H9 (cell line): ENCODE measurements around the gene SIN3B. TPM values are rescaled to one million over a fixed set of nuclear protein-coding genes. Genes with fewer than 3 reads are reported as not detected.

Experiments used
- DNase-seq: peaks from one replicate; pipeline ENCODE4 v3.0.0-alpha.2; 2017
- H2AFZ ChIP-seq: one replicate; pipeline ENCODE4 v1.6.1; 2013; ENCODE audit warnings: mild to moderate bottlenecking, low read length, control low read depth, moderate library complexity
- H2AK5ac ChIP-seq: 2 replicates; pipeline ENCODE4 v1.6.1; 2013; ENCODE audit warnings: low read length, control low read depth, mixed read lengths; ENCODE audit not compliant: insufficient read length
- H2BK120ac ChIP-seq: one replicate; pipeline ENCODE4 v1.6.1; 2013; ENCODE audit warnings: low read depth, mild to moderate bottlenecking, low read length, control low read depth, inconsistent platforms; ENCODE audit not compliant: poor library complexity, severe bottlenecking
- H2BK12ac ChIP-seq: 2 replicates; pipeline ENCODE4 v1.6.1; 2013; ENCODE audit warnings: low read length, control low read depth, mixed read lengths, low read depth; ENCODE audit not compliant: insufficient read length
- H2BK15ac ChIP-seq: 2 replicates; pipeline ENCODE4 v1.6.1; 2013; ENCODE audit warnings: low read depth, low read length, control low read depth
- H2BK20ac ChIP-seq: one replicate; pipeline ENCODE4 v1.6.1; 2013; ENCODE audit warnings: low read depth, mild to moderate bottlenecking, low read length, control low read depth, inconsistent platforms; ENCODE audit not compliant: poor library complexity, severe bottlenecking
- H2BK5ac ChIP-seq: 2 replicates; pipeline ENCODE4 v1.6.1; 2013; ENCODE audit warnings: low read length, control low read depth, mixed read lengths; ENCODE audit not compliant: insufficient read length
- H3K14ac ChIP-seq: 2 replicates; pipeline ENCODE4 v1.6.1; 2013; ENCODE audit warnings: low read length, control low read depth; ENCODE audit not compliant: insufficient read depth
- H3K18ac ChIP-seq: 2 replicates; pipeline ENCODE4 v1.6.1; 2013; ENCODE audit warnings: low read depth, mild to moderate bottlenecking, mixed read lengths, low read length, control low read depth; ENCODE audit not compliant: insufficient read length
- H3K23ac ChIP-seq: 2 replicates; pipeline ENCODE4 v1.6.1; 2013; ENCODE audit warnings: low read length, control low read depth, mixed read lengths, low read depth; ENCODE audit not compliant: insufficient read length
- H3K23me2 ChIP-seq: 2 replicates; pipeline ENCODE4 v1.6.1; 2013; ENCODE audit warnings: low read depth, mild to moderate bottlenecking, mixed read lengths, low read length, control low read depth; ENCODE audit not compliant: insufficient read length, poor library complexity, severe bottlenecking
- H3K27ac ChIP-seq: 2 replicates; pipeline ENCODE4 v1.5.1; 2013; ENCODE audit warnings: low read length, control low read depth, mixed read lengths, low read depth; ENCODE audit not compliant: insufficient read length
- H3K27me3 ChIP-seq: 2 replicates; pipeline ENCODE4 v1.6.1; 2013; ENCODE audit warnings: low read length, control low read depth, inconsistent platforms; ENCODE audit not compliant: insufficient read depth
- H3K4ac ChIP-seq: 2 replicates; pipeline ENCODE4 v1.6.1; 2013; ENCODE audit warnings: low read depth, mild to moderate bottlenecking, control low read depth, inconsistent platforms, low read length, moderate library complexity
- H3K4me1 ChIP-seq: 2 replicates; pipeline ENCODE4 v1.6.1; 2013; ENCODE audit warnings: low read length, control low read depth, inconsistent platforms; ENCODE audit not compliant: insufficient read depth
- H3K4me2 ChIP-seq: 2 replicates; pipeline ENCODE4 v1.6.1; 2013; ENCODE audit warnings: low read length, control low read depth, mixed read lengths; ENCODE audit not compliant: insufficient read length, insufficient read depth
- H3K56ac ChIP-seq: 2 replicates; pipeline ENCODE4 v1.6.1; 2013; ENCODE audit warnings: low read depth, mild to moderate bottlenecking, mixed read lengths, low read length, control low read depth; ENCODE audit not compliant: insufficient read length
- H3K79me1 ChIP-seq: 2 replicates; pipeline ENCODE4 v1.6.1; 2013; ENCODE audit warnings: low read depth, mild to moderate bottlenecking, moderate library complexity, low read length, control low read depth, inconsistent platforms; ENCODE audit not compliant: insufficient read depth, poor library complexity, severe bottlenecking
- H3K79me2 ChIP-seq: 2 replicates; pipeline ENCODE4 v1.6.1; 2013; ENCODE audit warnings: low read length, control low read depth, inconsistent platforms; ENCODE audit not compliant: insufficient read depth
- H3K9ac ChIP-seq: 2 replicates; pipeline ENCODE4 v1.6.1; 2013; ENCODE audit warnings: low read length, control low read depth, mixed read lengths; ENCODE audit not compliant: insufficient read length; ENCODE audit errors: extremely low read depth
- H3K9me3 ChIP-seq: one replicate; pipeline ENCODE4 v1.6.1; 2013; ENCODE audit warnings: low read depth, low read length, inconsistent platforms; ENCODE audit not compliant: control insufficient read depth
- H3T11ph ChIP-seq: one replicate; pipeline ENCODE4 v1.6.1; 2013; ENCODE audit warnings: mild to moderate bottlenecking, low read length, control low read depth, inconsistent platforms
- H4K20me1 ChIP-seq: one replicate; pipeline ENCODE4 v1.6.1; 2013; ENCODE audit not compliant: control insufficient read depth, insufficient read length, insufficient read depth
- H4K5ac ChIP-seq: 2 replicates; pipeline ENCODE4 v1.6.1; 2013; ENCODE audit warnings: low read depth, mild to moderate bottlenecking, mixed read lengths, low read length, control low read depth; ENCODE audit not compliant: insufficient read length
- H4K8ac ChIP-seq: replicated peaks from 2 replicates; pipeline ENCODE4 v1.6.1; 2013; ENCODE audit warnings: low read length, control low read depth, mixed read lengths, low read depth; ENCODE audit not compliant: insufficient read length
- H4K91ac ChIP-seq: 2 replicates; pipeline ENCODE4 v1.6.1; 2013; ENCODE audit warnings: low read depth, mild to moderate bottlenecking, moderate library complexity, mixed read lengths, low read length, control low read depth; ENCODE audit not compliant: insufficient read length
- H3K27ac Mint-ChIP-seq, 3 experiments: 2 replicates in 2 of 3; 3 replicates in 1 of 3; pipeline ENCODE4 v1.8.0; 2020 to 2021; ENCODE audit warnings: mixed read lengths in 3 of 3, mild to moderate bottlenecking in 1 of 3, moderate library complexity in 1 of 3
- H3K27me3 Mint-ChIP-seq: 2 replicates; pipeline ENCODE4 v1.8.0; 2021; ENCODE audit warnings: low read depth, mild to moderate bottlenecking, moderate library complexity, mixed read lengths
- H3K36me3 Mint-ChIP-seq, 3 experiments: 2 replicates in 2 of 3; 3 replicates in 1 of 3; pipeline ENCODE4 v1.8.0; 2020 to 2021; ENCODE audit warnings: low read depth in 3 of 3, mixed read lengths in 3 of 3; ENCODE audit not compliant: insufficient read depth in 1 of 3
- H3K4me1 Mint-ChIP-seq, 2 experiments: 2 replicates each; pipeline ENCODE4 v1.8.0; 2020; ENCODE audit warnings: mixed read lengths in 2 of 2
- H3K4me3 Mint-ChIP-seq, 2 experiments: 2 replicates in 1 of 2; 3 replicates in 1 of 2; pipeline ENCODE4 v1.8.0; 2020 to 2021; ENCODE audit warnings: mild to moderate bottlenecking in 2 of 2, mixed read lengths in 2 of 2, moderate library complexity in 1 of 2
- H3K9me3 Mint-ChIP-seq, 2 experiments: 2 replicates in 1 of 2; 3 replicates in 1 of 2; pipeline ENCODE4 v1.8.0; 2020; ENCODE audit warnings: mild to moderate bottlenecking in 2 of 2, mixed read lengths in 2 of 2, moderate library complexity in 1 of 2
- WGBS: extraction: QIAGEN DNeasy Blood & Tissue Kit; methylation state at CpG from one replicate; pipeline ENCODE4 v1.1.7; 2013; ENCODE audit warnings: missing lambda C conversion rate, low lambda C conversion rate, mixed read lengths; ENCODE audit not compliant: insufficient read length; ENCODE audit errors: extremely low coverage; 5-methylcytosine and 5-hydroxymethylcytosine counted together
- total RNA-seq: library from RNA; stranded (reverse); gene quantifications from 2 replicates; pipeline ENCODE4 v1.2.1, GENCODE V29; 2021
- TF ChIP-seq, protein P1 (sequence below): fragments of 200-600 bp; sonication (generic); conservative IDR thresholded peaks from 3 replicates; pipeline ENCODE4 v1.8.0; 2021; ENCODE audit warnings: antibody characterized with exemption, mild to moderate bottlenecking

The SIN3B gene
- total RNA-seq, 1 experiment from 2014 or later, result 72.7 TPM

- Histone ChIP-seq H3K4me1 (no peaks in the 10 kb centered on the region), H3K9me3 (peaks cover 10% of the 10 kb centered on the region), H4K20me1 (no peaks in the 10 kb centered on the region), H3K27me3 (no peaks in the 10 kb centered on the region), H3K79me1 (no peaks in the 10 kb centered on the region), H3K4me2 (no peak overlapping the region), H3K23ac (no peak overlapping the region), H4K8ac (no peak overlapping the region), H2AFZ (no peak overlapping the region), H3K18ac (no peak overlapping the region), H2BK15ac (no peak overlapping the region), H3K14ac (no peak overlapping the region), H4K91ac (no peak overlapping the region), H3K56ac (no peak overlapping the region), H3K27ac (no peak overlapping the region), H2BK20ac (no peak overlapping the region), H4K5ac (no peak overlapping the region), H3K9ac (no peak overlapping the region), H3K4ac (no peak overlapping the region), H3T11ph (no peak overlapping the region), H3K23me2 (no peaks in the 10 kb centered on the region), H3K79me2 (no peaks in the 10 kb centered on the region), H2BK5ac (no peak overlapping the region), H2AK5ac (no peak overlapping the region), H2BK12ac (no peak overlapping the region), H2BK120ac (no peak overlapping the region)
- TF ChIP-seq, protein P1, sequence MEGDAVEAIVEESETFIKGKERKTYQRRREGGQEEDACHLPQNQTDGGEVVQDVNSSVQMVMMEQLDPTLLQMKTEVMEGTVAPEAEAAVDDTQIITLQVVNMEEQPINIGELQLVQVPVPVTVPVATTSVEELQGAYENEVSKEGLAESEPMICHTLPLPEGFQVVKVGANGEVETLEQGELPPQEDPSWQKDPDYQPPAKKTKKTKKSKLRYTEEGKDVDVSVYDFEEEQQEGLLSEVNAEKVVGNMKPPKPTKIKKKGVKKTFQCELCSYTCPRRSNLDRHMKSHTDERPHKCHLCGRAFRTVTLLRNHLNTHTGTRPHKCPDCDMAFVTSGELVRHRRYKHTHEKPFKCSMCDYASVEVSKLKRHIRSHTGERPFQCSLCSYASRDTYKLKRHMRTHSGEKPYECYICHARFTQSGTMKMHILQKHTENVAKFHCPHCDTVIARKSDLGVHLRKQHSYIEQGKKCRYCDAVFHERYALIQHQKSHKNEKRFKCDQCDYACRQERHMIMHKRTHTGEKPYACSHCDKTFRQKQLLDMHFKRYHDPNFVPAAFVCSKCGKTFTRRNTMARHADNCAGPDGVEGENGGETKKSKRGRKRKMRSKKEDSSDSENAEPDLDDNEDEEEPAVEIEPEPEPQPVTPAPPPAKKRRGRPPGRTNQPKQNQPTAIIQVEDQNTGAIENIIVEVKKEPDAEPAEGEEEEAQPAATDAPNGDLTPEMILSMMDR, result no peak
- Mint-ChIP-seq H3K27ac (no peak overlapping the region), H3K36me3 (peaks cover 31 to 39% (median 33%) of the 10 kb centered on the region in 3 experiments), H3K27me3 (peaks cover 5% of the 10 kb centered on the region), H3K4me1 (no peaks in the 10 kb centered on the region), H3K9me3 (peaks cover 26 to 31% of the 10 kb centered on the region in 2 experiments), H3K4me3 (no peak overlapping the region)
- no CpG with 5 or more reads among the region's 3 CpGs for WGBS
- DNase-seq, result no peak
Measured at GRCh38 chr19:16883522-16883921, 54.3 kb downstream of the SIN3B start.
